Panc1 (cell line): ENCODE measurements around the gene CDH15.

Experiments
- POLR2AphosphoS5 ChIP-seq: IDR thresholded peaks from 2 replicates; pipeline ENCODE4 v1.6.1; 2012; ENCODE audit warnings: mild to moderate bottlenecking, low read depth, low read length, moderate library complexity
- SIN3A ChIP-seq: IDR thresholded peaks from 2 replicates; pipeline ENCODE4 v1.6.1; 2012; ENCODE audit warnings: low read depth, mild to moderate bottlenecking, low read length, moderate library complexity, borderline replicate concordance; ENCODE audit not compliant: insufficient read depth
- TCF7L2 ChIP-seq: IDR thresholded peaks from 2 replicates; pipeline ENCODE4 v1.6.1; 2011; ENCODE audit warnings: mild to moderate bottlenecking, low read depth, low read length, inconsistent platforms
- TF ChIP-seq, protein P1 (sequence below): fragments of 450-650 bp; IDR thresholded peaks from 2 replicates; pipeline ENCODE4 v1.5.1; 2017; ENCODE audit warnings: mild to moderate bottlenecking
- TF ChIP-seq, protein P2 (sequence below), 2 experiments: IDR thresholded peaks; 2 replicates each; pipeline ENCODE4 v1.6.1; 2011 to 2012; ENCODE audit warnings: low read depth in 2 of 2, control low read depth in 1 of 2, low read length in 1 of 2, mild to moderate bottlenecking in 1 of 2, moderate library complexity in 1 of 2; ENCODE audit not compliant: insufficient read depth in 1 of 2

DNA sequence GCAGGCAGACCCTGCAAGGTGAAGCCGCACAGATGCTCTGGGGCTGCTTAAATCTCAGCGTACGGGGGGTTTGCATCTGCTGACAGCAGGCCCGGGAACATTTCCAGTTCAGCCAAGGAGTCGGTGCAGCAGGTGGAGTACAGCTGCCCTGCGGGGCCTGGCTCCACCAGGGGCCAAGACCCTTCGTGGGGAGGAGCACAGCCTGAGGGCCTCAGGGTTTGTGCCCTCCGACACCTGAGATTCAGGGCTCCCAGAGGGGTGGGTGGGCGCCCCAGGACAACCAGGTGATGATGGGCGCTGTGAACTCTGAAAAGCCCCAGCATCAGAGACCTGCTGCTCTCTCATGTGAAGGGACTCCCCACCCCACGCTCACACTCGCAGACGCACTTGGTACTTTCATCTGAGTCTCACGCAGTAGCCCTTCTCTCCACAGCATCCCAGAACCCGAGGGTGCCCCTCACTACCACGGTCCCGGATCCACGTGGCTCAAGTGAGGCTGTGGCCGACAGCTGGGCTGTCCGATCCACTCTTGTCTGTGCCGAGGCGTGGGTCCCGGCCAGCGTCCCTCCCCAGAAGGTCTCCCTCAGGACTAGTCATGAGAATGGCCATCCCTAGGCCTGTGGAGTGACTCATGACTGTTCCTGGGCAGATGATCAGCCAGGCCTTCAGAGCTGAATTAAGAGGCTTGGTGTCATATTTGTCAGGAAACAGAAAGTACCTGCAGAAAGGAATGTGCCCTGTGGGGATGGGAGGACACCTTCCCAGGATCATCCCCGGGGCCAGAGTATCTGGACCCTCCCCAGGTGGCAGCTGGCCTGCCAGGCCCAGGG, 48.3 kb upstream of the CDH15 start:
- no peak for TF ChIP-seq POLR2AphosphoS5
- TF ChIP-seq, protein P1, sequence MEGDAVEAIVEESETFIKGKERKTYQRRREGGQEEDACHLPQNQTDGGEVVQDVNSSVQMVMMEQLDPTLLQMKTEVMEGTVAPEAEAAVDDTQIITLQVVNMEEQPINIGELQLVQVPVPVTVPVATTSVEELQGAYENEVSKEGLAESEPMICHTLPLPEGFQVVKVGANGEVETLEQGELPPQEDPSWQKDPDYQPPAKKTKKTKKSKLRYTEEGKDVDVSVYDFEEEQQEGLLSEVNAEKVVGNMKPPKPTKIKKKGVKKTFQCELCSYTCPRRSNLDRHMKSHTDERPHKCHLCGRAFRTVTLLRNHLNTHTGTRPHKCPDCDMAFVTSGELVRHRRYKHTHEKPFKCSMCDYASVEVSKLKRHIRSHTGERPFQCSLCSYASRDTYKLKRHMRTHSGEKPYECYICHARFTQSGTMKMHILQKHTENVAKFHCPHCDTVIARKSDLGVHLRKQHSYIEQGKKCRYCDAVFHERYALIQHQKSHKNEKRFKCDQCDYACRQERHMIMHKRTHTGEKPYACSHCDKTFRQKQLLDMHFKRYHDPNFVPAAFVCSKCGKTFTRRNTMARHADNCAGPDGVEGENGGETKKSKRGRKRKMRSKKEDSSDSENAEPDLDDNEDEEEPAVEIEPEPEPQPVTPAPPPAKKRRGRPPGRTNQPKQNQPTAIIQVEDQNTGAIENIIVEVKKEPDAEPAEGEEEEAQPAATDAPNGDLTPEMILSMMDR, result no peak
- TF ChIP-seq SIN3A, result no peak
- TF ChIP-seq TCF7L2, result no peak
- TF ChIP-seq, protein P2, sequence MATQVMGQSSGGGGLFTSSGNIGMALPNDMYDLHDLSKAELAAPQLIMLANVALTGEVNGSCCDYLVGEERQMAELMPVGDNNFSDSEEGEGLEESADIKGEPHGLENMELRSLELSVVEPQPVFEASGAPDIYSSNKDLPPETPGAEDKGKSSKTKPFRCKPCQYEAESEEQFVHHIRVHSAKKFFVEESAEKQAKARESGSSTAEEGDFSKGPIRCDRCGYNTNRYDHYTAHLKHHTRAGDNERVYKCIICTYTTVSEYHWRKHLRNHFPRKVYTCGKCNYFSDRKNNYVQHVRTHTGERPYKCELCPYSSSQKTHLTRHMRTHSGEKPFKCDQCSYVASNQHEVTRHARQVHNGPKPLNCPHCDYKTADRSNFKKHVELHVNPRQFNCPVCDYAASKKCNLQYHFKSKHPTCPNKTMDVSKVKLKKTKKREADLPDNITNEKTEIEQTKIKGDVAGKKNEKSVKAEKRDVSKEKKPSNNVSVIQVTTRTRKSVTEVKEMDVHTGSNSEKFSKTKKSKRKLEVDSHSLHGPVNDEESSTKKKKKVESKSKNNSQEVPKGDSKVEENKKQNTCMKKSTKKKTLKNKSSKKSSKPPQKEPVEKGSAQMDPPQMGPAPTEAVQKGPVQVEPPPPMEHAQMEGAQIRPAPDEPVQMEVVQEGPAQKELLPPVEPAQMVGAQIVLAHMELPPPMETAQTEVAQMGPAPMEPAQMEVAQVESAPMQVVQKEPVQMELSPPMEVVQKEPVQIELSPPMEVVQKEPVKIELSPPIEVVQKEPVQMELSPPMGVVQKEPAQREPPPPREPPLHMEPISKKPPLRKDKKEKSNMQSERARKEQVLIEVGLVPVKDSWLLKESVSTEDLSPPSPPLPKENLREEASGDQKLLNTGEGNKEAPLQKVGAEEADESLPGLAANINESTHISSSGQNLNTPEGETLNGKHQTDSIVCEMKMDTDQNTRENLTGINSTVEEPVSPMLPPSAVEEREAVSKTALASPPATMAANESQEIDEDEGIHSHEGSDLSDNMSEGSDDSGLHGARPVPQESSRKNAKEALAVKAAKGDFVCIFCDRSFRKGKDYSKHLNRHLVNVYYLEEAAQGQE (IDR thresholded peaks at IDR 0.05; ENCODE audit: insufficient read depth in 1 of 2, low read depth in 2 of 2, low read length in 1 of 2), result no peak
